HCT116 (cell line): ENCODE measurements around the gene NCKAP5.

Experiments used
- CBX3 ChIP-seq: IDR thresholded peaks from 2 replicates; pipeline ENCODE4 v1.6.1; 2012; ENCODE audit warnings: low read depth
- CTCF ChIP-seq, 3 experiments: fragments of 200-600 bp in 1 of 3; sonication (generic) in 1 of 3; IDR thresholded peaks in 2 of 3; conservative IDR thresholded peaks in 1 of 3; 2 replicates each; pipeline ENCODE4 v1.5.1; 2012 to 2017; ENCODE audit warnings: low read depth in 2 of 3, low read length in 2 of 3, antibody characterized with exemption in 1 of 3, borderline replicate concordance in 1 of 3, control low read depth in 1 of 3, mild to moderate bottlenecking in 1 of 3, mixed read lengths in 1 of 3, mixed run types in 1 of 3, moderate library complexity in 1 of 3; ENCODE audit not compliant: insufficient read depth in 1 of 3
- EZH2 ChIP-seq: fragments of 200-600 bp; sonication (generic); IDR thresholded peaks from 2 replicates; pipeline ENCODE4 v1.6.1; 2017; ENCODE audit warnings: antibody characterized with exemption, mixed run types
- EZH2phosphoT487 ChIP-seq: fragments of 200-600 bp; IDR thresholded peaks from 2 replicates; pipeline ENCODE4 v1.6.1; 2018; ENCODE audit warnings: antibody characterized with exemption, borderline replicate concordance
- POLR2A ChIP-seq: IDR thresholded peaks from 2 replicates; pipeline ENCODE4 v1.7.0; 2011; ENCODE audit warnings: borderline replicate concordance; ENCODE audit not compliant: insufficient read depth, insufficient read length; ENCODE audit errors: extremely low read depth
- POLR2AphosphoS5 ChIP-seq: IDR thresholded peaks from 2 replicates; pipeline ENCODE4 v1.6.1; 2011; ENCODE audit warnings: mild to moderate bottlenecking, low read depth, low read length, moderate library complexity
- RAD21 ChIP-seq: IDR thresholded peaks from 2 replicates; pipeline ENCODE4 v1.6.1; 2012; ENCODE audit warnings: low read depth, mild to moderate bottlenecking
- REST ChIP-seq: IDR thresholded peaks from 2 replicates; pipeline ENCODE4 v1.6.1; 2012; ENCODE audit warnings: low read depth
- SP1 ChIP-seq: IDR thresholded peaks from 2 replicates; pipeline ENCODE4 v1.6.1; 2012; ENCODE audit warnings: low read depth
- TCF7L2 ChIP-seq: IDR thresholded peaks from 2 replicates; pipeline ENCODE4 v1.7.0; 2011; ENCODE audit warnings: borderline replicate concordance, inconsistent platforms; ENCODE audit not compliant: insufficient read depth, insufficient read length; ENCODE audit errors: extremely low read depth
- YY1 ChIP-seq: IDR thresholded peaks from 2 replicates; pipeline ENCODE4 v1.6.1; 2011; ENCODE audit warnings: low read length, low read depth, moderate library complexity, mild to moderate bottlenecking; ENCODE audit not compliant: insufficient replicate concordance; ENCODE audit errors: extremely low read depth
- ZBTB33 ChIP-seq: IDR thresholded peaks from 2 replicates; pipeline ENCODE4 v1.6.1; 2011; ENCODE audit warnings: mild to moderate bottlenecking, low read length, moderate library complexity; ENCODE audit not compliant: insufficient replicate concordance; ENCODE audit errors: extremely low read depth
- ZFX ChIP-seq: fragments of 450-650 bp; IDR thresholded peaks from 2 replicates; pipeline ENCODE4 v1.6.1; 2017
- ZNF274 ChIP-seq: fragments of 200-500 bp; sonication (Bioruptor generic); IDR thresholded peaks from 2 replicates; pipeline ENCODE4 v1.6.1; 2014; ENCODE audit warnings: mild to moderate bottlenecking, low read depth, low read length, inconsistent platforms

GRCh38 chr2:132891498-132891897 is 676.8 kb downstream of the NCKAP5 start:
- TF ChIP-seq CTCF (IDR thresholded peaks at IDR 0.05 in 2 of 3, conservative IDR thresholded peaks at IDR 0.05 in 1 of 3; ENCODE audit: borderline replicate concordance in 1 of 3, insufficient read depth in 1 of 3, low read depth in 2 of 3, low read length in 2 of 3) (no peak), EZH2 (no peak), POLR2A (no peak), ZNF274 (no peak), POLR2AphosphoS5 (no peak), CBX3 (no peak), EZH2phosphoT487 (no peak), SP1 (no peak), YY1 (no peak), RAD21 (no peak), ZFX (no peak), TCF7L2 (no peak), ZBTB33 (no peak), REST (no peak)
